Right renal cortex interstitium (tissue), 3 donors: ENCODE data around the gene TFDP2. TPM values are rescaled to one million over a fixed set of nuclear protein-coding genes. Genes with fewer than 3 reads are reported as not detected.
"Not testable (repeated sequence)": the region's sequence is repeated elsewhere in the genome, so short reads cannot be mapped to it uniquely, and the experiment has no call there.

Source experiments
- DNase-seq, 3 donors: peaks; one replicate each; pipeline ENCODE4 v3.0.0-alpha.2; 2013; ENCODE audit warnings: low read depth in 3 of 3, low spot score in 2 of 3
- polyA plus RNA-seq, 3 donors: library from polyadenylated mRNA; unstranded; fragments of 120-200 nt; gene quantifications; one replicate each; pipeline ENCODE4 v1.2.1, GENCODE V29; 2013; ENCODE audit not compliant: insufficient read length in 3 of 3

Gene TFDP2
- polyA plus RNA-seq, 3 donors = 82.4 to 95.0 (median 89.3) TPM

GRCh38 chr3:142129516-142130171, 19.7 kb downstream of the TFDP2 start:
- DNase-seq = no peak

GRCh38 chr3:142127941-142128658, 21.2 kb downstream of the TFDP2 start:
- no peak for DNase-seq

- DNase-seq = no peak
Observed at GRCh38 chr3:142124243-142124642, 25.1 kb downstream of the TFDP2 start.

DNA sequence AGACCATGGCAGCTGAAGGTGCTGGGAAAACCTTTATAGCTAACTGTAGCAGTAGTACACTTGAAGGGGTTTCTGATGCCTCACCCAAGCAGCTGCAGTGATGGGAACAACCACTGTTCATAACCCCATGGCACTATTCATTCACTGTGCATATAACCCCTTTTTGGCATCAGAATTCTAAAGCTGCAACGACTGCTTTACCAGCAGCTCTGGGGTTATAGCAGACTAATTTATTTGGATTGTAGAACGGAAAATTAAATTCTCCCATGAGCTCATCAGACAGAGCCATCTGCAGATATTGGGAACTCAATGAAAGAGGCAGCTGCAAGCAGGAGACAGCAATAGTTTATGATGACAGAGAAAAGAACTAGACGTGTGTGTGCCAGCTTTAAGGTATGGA, 28.6 kb downstream of the TFDP2 start:
- no peak for DNase-seq

- no peak for DNase-seq
Observed at GRCh38 chr3:142118911-142119310, 30.4 kb downstream of the TFDP2 start.

DNA sequence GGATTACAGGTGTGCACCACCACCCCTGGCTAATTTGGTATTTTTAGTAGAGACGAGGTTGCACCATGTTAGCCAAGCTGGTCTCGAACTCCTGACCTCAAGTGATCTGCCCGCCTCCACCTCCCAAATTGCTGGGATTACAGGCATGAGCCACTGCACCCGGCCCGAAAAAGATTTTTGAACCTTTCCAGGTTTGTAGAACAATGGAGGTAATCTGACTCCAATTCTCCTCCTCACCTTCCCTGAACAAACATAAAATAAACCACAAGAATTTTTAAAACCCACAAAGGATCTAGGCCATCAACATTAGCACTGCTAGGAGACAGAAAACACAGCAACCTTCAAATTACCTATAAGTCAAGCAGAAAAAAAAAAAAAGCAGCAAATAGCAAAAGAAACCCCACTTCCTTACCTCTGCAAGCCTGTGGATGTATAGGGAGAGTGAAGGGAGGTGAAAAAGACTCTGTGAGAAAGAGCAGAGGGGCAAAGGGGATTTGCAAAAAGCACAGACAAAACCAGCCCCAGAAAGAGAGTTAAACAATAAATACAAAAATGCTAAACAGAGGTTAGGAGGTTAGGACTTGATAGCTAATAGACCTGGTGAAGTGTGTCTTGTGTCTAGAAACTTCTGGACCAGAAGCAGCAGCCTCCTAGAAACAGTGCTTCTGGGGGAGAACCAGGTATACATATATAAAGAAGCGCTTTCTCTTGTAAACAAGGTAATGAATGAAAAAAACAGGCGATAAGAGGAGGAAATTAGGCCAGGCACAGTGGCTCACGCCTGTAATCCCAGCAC, 32.1 kb downstream of the TFDP2 start:
- no peak for DNase-seq

GRCh38 chr3:142115867-142116668, 33.3 kb downstream of the TFDP2 start:
- no peak for DNase-seq

DNA sequence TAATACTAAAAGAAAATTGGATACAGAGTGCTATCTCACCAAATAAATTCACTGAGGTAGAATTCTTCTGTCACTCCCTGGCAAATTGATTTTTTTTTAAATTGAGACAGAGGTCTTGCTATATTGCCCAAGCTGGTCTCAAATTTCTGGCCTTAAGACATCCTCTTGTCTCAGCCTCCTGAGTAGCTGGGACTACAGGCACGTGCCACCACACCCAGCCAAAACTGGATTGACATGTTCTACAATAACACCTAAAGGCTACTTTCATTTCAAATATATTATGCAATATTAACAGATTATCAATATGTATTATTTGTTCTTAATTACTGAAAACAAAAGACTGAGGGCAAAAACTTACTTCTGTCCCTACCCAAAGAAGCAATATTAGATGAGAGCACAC, 36.7 kb downstream of the TFDP2 start:
- no peak for DNase-seq

GRCh38 chr3:142106548-142106947, 42.8 kb downstream of the TFDP2 start:
- no peak for DNase-seq

- no peak for DNase-seq
Observed at GRCh38 chr3:142105991-142106390, 43.4 kb downstream of the TFDP2 start.

DNA sequence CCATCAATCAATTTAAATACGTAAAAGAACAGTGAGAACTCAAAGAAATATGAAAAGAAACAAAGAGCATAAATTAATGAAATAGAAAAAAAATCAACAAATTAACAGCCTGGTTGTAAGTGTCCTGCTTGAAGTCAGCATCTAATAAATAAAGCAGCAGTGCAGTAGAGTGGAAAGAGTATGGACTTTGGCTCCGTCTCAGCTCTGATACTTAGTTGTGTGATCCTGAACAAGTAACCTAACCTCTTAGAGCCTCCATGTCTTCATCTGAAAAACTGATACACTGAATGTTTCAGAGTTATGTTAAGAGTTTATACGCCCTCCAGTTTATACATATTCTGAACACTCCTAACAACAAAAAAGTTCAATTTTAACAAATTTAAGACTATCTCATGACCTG, 44.6 kb downstream of the TFDP2 start:
- no peak for DNase-seq

DNA sequence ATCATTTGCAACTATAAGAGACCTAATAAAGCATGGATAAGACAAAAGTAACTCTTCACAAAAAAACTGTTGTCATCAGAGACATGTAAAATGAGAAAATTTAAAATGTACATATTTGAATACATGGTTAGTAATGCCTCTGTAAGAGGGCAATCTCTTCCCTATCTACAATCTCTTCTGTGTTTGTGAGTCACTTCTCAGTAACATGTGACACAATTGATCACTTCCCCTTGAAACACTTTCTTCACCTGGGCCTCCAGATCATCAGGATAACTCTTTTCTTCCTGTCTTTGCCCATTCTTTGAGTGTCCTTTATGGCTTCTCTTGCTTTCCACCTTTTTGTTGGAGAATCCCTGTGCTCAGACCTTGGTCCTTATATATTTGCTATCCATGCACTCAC, 50.4 kb downstream of the TFDP2 start:
- DNase-seq = no peak

GRCh38 chr3:142097099-142097843, 52.1 kb downstream of the TFDP2 start:
- DNase-seq = no peak

- no peak for DNase-seq
Observed at GRCh38 chr3:142095841-142096240, 53.5 kb downstream of the TFDP2 start.

GRCh38 chr3:142088925-142089324, 60.4 kb downstream of the TFDP2 start:
- not testable (repeated sequence) for DNase-seq

DNA sequence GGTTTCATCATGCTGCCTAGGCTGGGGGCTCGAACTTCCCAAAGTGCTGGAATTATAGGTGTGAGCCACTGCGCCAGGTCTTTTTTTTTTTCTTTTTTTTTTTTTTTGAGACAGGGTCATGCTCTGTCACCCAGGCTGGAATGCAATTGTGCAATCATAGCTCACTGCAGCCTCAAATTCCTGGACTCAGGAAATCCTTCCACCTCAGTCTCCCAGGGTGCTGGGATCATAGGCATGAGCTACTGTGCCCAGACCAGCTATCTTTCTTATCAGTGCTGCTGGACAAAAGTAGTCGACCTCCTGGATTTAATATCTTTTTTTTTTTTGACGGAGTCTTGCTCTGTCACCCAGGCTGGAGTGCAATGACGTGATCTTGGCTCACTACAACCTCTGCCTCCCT, 60.8 kb downstream of the TFDP2 start:
- DNase-seq = no peak

GRCh38 chr3:142087676-142088075, 61.7 kb downstream of the TFDP2 start:
- DNase-seq = no peak

GRCh38 chr3:142086581-142087090, 62.7 kb downstream of the TFDP2 start:
- DNase-seq = no peak

- no peak for DNase-seq
Observed at GRCh38 chr3:142081178-142081577, 68.2 kb downstream of the TFDP2 start.
